HEK293 (cell line): Measurements from ENCODE around the gene S100A12.

Source experiments
- ZNF114 ChIP-seq: fragments of 450-650 bp; formaldehyde crosslinking; IDR thresholded peaks from 2 replicates; pipeline ENCODE4 v1.5.0; 2017; ENCODE audit warnings: missing biosample characterization, missing genetic modification characterization
- ZNF274 ChIP-seq, 2 experiments: fragments of 200-500 bp in 1 of 2; fragments of 450-650 bp in 1 of 2; sonication (Bioruptor generic) in 1 of 2; formaldehyde crosslinking in 1 of 2; IDR thresholded peaks; 2 replicates each; pipeline versions ENCODE4 v1.5.1 to v1.6.1; 2014 to 2016; ENCODE audit warnings: borderline replicate concordance in 1 of 2, inconsistent platforms in 1 of 2, low read length in 1 of 2, missing biosample characterization in 1 of 2, missing genetic modification characterization in 1 of 2
- ZNF324 ChIP-seq: fragments of 450-650 bp; formaldehyde crosslinking; IDR thresholded peaks from 2 replicates; pipeline ENCODE4 v1.5.1; 2016; ENCODE audit warnings: missing biosample characterization, missing genetic modification characterization
- ZNF548 ChIP-seq: fragments of 450-650 bp; formaldehyde crosslinking; IDR thresholded peaks from 2 replicates; pipeline ENCODE4 v1.5.1; 2016; ENCODE audit warnings: missing biosample characterization, missing genetic modification characterization
- ZNF670 ChIP-seq: fragments of 450-650 bp; formaldehyde crosslinking; IDR thresholded peaks from 2 replicates; pipeline ENCODE4 v1.5.1; 2016; ENCODE audit warnings: missing biosample characterization, missing genetic modification characterization, low read depth
- ZNF776 ChIP-seq: fragments of 450-650 bp; formaldehyde crosslinking; IDR thresholded peaks from 2 replicates; pipeline ENCODE4 v1.5.0; 2017; ENCODE audit warnings: missing biosample characterization, missing genetic modification characterization, borderline replicate concordance
- TF ChIP-seq, protein P1 (sequence below): fragments of 450-650 bp; formaldehyde crosslinking; IDR thresholded peaks from 2 replicates; pipeline ENCODE4 v1.5.1; 2016; ENCODE audit warnings: missing biosample characterization, missing genetic modification characterization
- TF ChIP-seq, protein P2 (sequence below): fragments of 450-650 bp; formaldehyde crosslinking; IDR thresholded peaks from 2 replicates; pipeline ENCODE4 v1.5.1; 2016; ENCODE audit warnings: missing biosample characterization, missing genetic modification characterization
- TF ChIP-seq, protein P3 (sequence below): fragments of 450-650 bp; formaldehyde crosslinking; IDR thresholded peaks from 2 replicates; pipeline ENCODE4 v1.5.0; 2017; ENCODE audit warnings: missing biosample characterization, missing genetic modification characterization, borderline replicate concordance
- TF ChIP-seq, protein P4 (sequence below): fragments of 450-650 bp; formaldehyde crosslinking; IDR thresholded peaks from 2 replicates; pipeline ENCODE4 v1.5.1; 2016; ENCODE audit warnings: missing biosample characterization, missing genetic modification characterization

DNA sequence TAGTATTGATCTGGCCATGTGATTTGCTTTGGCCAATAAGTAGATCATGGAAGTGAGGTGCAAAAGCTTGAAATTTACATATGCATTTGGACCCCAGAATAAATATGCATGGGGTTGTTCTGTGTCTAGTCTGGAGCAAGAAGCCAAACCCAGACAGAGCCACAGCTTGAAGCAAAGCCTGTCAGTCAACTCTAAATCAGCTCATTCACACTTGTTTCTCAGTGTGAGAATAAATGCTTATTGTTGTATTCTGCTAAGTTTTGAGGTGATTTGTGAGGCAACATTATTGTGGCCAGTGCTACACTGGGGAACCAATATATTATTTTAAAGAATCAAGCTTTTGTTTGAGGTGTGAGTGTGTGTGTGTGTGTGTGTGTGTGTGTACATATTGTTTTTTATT, 50.5 kb downstream of the S100A12 start:
- TF ChIP-seq ZNF548 = no peak
- no peak for TF ChIP-seq ZNF274 (IDR thresholded peaks at IDR 0.05; ENCODE audit: low read length)
- no peak for TF ChIP-seq ZNF274 (tag by site-specific recombination; IDR thresholded peaks at IDR 0.05; ENCODE audit: borderline replicate concordance)
- no peak for TF ChIP-seq ZNF114 (tag by site-specific recombination)
- no peak for TF ChIP-seq ZNF776 (tag by site-specific recombination)
- TF ChIP-seq, protein P1, sequence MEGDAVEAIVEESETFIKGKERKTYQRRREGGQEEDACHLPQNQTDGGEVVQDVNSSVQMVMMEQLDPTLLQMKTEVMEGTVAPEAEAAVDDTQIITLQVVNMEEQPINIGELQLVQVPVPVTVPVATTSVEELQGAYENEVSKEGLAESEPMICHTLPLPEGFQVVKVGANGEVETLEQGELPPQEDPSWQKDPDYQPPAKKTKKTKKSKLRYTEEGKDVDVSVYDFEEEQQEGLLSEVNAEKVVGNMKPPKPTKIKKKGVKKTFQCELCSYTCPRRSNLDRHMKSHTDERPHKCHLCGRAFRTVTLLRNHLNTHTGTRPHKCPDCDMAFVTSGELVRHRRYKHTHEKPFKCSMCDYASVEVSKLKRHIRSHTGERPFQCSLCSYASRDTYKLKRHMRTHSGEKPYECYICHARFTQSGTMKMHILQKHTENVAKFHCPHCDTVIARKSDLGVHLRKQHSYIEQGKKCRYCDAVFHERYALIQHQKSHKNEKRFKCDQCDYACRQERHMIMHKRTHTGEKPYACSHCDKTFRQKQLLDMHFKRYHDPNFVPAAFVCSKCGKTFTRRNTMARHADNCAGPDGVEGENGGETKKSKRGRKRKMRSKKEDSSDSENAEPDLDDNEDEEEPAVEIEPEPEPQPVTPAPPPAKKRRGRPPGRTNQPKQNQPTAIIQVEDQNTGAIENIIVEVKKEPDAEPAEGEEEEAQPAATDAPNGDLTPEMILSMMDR (tag by site-specific recombination) = no peak
- TF ChIP-seq, protein P2, sequence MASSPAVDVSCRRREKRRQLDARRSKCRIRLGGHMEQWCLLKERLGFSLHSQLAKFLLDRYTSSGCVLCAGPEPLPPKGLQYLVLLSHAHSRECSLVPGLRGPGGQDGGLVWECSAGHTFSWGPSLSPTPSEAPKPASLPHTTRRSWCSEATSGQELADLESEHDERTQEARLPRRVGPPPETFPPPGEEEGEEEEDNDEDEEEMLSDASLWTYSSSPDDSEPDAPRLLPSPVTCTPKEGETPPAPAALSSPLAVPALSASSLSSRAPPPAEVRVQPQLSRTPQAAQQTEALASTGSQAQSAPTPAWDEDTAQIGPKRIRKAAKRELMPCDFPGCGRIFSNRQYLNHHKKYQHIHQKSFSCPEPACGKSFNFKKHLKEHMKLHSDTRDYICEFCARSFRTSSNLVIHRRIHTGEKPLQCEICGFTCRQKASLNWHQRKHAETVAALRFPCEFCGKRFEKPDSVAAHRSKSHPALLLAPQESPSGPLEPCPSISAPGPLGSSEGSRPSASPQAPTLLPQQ (tag by site-specific recombination) = no peak
- TF ChIP-seq ZNF324 = no peak
- TF ChIP-seq ZNF670 (tag by site-specific recombination) = no peak
- TF ChIP-seq, protein P3, sequence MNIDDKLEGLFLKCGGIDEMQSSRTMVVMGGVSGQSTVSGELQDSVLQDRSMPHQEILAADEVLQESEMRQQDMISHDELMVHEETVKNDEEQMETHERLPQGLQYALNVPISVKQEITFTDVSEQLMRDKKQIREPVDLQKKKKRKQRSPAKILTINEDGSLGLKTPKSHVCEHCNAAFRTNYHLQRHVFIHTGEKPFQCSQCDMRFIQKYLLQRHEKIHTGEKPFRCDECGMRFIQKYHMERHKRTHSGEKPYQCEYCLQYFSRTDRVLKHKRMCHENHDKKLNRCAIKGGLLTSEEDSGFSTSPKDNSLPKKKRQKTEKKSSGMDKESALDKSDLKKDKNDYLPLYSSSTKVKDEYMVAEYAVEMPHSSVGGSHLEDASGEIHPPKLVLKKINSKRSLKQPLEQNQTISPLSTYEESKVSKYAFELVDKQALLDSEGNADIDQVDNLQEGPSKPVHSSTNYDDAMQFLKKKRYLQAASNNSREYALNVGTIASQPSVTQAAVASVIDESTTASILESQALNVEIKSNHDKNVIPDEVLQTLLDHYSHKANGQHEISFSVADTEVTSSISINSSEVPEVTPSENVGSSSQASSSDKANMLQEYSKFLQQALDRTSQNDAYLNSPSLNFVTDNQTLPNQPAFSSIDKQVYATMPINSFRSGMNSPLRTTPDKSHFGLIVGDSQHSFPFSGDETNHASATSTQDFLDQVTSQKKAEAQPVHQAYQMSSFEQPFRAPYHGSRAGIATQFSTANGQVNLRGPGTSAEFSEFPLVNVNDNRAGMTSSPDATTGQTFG (tag by site-specific recombination) = no peak
- TF ChIP-seq, protein P4, sequence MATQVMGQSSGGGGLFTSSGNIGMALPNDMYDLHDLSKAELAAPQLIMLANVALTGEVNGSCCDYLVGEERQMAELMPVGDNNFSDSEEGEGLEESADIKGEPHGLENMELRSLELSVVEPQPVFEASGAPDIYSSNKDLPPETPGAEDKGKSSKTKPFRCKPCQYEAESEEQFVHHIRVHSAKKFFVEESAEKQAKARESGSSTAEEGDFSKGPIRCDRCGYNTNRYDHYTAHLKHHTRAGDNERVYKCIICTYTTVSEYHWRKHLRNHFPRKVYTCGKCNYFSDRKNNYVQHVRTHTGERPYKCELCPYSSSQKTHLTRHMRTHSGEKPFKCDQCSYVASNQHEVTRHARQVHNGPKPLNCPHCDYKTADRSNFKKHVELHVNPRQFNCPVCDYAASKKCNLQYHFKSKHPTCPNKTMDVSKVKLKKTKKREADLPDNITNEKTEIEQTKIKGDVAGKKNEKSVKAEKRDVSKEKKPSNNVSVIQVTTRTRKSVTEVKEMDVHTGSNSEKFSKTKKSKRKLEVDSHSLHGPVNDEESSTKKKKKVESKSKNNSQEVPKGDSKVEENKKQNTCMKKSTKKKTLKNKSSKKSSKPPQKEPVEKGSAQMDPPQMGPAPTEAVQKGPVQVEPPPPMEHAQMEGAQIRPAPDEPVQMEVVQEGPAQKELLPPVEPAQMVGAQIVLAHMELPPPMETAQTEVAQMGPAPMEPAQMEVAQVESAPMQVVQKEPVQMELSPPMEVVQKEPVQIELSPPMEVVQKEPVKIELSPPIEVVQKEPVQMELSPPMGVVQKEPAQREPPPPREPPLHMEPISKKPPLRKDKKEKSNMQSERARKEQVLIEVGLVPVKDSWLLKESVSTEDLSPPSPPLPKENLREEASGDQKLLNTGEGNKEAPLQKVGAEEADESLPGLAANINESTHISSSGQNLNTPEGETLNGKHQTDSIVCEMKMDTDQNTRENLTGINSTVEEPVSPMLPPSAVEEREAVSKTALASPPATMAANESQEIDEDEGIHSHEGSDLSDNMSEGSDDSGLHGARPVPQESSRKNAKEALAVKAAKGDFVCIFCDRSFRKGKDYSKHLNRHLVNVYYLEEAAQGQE = no peak
